NAMALWA (cell line): Measurements from ENCODE around the gene CETP.
"Not testable (repeated sequence)": the region's sequence is repeated elsewhere in the genome, so short reads cannot be mapped to it uniquely, and the experiment has no call there.

Experiments
- DNase-seq: peaks from one replicate; pipeline ENCODE4 v3.0.0-alpha.2; 2015; ENCODE audit warnings: low spot score

CETP gene

DNA sequence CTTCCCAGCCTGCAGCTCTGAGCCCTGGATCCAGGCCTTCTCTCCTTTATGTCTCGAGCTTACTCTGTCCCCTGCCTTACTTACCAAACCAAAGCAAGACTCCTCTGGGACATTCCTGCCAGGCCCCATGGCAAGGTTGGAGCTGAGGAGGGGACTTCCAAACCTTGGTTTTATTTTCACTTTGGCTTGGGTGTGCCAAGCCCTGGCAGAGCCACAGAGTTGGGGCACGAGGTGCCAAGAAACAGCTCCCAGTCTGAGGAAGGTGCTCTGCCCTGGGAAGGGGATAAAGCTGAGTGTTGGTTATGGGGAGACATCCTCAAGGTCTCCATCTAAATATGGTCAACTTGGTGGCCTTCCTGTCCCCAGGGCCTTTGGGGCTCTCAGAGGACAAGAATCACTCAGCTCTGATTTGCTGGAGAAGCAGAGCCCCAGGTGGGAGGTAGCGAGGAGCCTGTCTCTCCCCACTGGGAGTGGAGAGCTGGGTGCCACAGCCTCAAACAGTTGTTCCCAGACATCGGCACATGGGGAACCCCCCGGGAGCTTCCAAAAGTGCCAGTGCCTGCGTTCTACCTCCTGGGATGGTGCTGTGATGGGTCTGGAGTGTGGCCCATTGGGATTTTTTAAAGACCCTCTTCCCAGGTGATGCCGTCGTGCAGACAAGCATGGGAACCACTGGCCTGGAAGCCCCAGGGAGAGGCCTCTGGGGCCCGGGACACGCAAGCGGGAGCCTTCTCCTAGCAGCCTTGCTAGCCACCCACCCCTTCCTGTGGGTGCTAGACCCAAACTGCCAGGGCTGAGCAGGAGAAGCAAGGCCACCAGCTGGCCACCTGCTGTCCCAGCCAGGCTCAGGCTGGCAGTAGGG lies 37.9 kb downstream of the CETP start:
- DNase-seq, result no peak

DNA sequence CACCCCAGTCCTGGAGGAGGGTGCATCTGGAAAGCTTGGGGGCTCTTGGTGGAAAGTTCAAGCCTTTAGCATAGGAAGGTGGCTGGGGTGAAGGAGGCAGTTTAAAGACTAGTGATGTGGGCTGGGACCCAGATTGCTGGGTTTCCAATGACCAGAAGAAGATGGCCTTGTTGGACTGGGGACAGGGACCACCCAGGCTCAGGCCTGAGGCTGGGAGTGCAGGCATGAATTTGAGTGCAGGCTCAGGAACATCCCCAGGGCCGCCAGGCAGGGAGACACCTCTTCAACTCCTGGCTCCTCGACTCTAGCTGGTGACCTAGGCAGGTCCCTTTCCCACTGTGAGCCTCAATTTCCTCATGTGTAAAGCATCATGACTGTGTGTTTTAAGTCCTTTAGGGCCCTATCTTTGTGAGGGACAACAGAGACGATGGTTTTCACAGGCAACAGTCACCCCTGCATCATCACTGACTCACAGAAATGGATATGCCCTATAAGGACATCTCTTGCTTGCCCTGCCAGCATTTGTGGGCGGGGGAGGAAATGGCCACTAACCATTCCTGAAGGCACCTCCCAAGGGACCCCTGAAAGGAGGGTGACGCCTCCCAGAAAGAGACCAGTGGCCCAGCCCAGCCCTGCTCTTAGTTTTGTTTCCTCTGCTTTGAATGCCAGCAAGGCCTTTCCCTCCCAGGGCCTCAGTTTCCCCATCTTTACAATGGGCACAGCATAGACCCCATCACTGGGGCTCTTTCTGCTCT lies 38.7 kb downstream of the CETP start:
- DNase-seq, result no peak

DNA sequence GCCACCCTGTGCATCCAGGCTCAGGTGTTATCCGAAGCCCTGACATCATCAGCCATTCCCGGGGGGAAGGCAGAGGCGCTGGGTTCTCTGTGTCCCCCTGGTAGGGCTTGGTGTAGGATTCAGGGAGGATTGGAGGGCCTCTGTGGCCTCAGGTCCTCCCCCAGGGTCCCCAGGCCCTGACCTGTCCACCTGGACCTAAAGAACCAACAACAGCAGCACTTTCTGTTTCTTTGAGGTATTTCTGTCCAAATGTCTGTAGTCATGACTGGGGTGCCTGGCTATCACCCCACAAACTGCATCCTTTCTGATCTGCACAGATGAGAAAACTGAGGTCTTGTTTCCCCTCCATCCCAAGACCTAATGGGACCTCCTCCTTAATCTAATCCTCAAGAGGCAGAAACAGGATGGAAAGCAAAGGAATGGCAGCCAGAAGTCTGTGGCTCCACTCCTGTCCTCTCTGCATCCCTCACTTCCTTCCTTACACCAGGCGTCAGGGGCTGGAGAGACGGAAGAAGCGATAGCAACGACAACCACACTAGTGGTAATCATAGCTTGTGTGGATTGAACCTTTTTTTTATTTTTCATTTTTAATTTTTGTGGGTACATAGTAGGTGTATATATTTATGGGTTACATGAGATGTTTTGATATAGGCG lies 39.4 kb downstream of the CETP start:
- DNase-seq, result no peak

DNA sequence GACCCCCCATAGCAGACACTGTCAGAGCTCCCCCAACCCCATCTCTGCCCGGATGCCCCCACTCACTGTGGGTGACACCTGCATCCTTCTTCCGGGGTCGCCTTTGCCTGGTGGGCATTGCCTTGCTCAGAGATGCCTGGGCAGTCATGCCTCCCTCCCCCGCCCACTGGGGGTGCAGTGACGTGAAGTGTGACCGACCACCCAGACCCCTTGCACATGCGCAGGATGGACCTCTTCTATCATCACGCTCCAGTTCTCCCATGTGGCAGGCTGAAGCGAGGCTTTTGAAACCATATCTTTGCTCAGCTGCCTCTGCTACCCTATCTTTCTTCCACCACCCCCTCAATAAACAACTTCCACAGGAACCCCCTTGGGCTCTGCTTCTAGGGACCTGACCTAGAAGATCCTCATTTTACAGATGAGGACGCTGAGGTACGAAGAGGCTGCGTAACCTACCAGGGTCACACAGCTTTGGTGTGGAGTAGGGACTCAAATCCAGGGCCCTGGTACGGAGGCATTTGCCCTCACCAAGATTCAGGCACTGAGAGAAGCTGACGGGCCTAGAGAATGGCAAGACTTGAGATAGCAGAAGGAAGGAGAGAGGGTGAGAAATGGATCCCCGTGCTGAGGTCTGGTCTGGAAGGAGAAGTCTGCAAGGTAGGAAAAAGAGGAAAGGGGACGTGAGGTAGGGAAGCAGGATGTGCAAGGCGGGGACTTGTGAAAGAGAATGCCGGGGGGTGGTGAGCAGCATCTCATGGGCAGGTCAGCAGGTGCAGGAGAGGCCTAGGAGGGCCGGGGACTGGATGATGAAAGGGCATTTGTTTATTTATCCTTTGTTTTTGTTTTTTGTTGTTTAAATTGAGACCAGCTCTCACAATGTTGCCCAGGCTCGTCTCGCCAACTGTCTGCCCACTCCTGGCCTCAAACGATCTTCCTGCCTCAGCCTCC lies 42.0 kb downstream of the CETP start:
- DNase-seq, result peak; percentile 69

DNA sequence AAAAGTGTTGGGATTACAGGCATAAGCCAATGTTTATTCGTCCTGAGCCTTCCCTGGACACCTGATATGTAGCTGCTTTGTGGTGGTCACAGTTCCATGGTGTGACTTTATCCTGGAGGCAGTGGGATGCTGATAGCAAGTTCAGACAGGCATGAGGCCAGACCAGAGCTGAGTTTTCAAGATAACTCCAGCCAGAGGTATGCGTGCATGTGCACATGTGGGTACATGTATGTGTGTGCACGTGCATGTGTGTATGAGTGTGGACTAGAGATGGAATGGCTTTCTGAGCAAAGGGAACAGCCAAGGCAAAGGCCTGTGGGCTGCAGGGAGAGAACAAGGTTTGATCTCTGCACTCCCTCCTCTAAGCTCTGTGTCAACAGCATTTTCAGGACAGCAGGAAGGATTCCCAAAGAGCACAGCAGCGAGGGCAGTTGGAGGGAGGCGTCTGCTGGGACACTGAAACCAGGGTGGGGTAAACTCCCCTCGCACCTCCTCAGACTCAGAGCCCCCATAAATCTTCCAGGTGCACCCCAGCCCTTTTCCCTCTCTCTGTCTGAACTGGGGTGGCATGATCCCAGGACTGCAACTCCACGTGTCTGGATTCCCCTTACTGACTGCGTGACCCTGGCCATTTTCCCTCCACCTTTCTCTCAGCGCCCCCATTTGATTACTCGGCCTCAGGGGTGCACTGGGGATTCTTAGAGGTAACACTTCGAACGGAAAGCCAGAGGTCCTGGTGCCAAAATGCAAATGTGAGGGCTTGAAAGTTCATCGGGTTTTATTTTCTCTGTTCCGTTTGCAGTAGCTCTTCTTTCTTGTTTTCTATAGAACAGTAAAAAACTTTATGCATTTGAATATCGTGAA lies 42.9 kb downstream of the CETP start:
- no peak for DNase-seq

DNA sequence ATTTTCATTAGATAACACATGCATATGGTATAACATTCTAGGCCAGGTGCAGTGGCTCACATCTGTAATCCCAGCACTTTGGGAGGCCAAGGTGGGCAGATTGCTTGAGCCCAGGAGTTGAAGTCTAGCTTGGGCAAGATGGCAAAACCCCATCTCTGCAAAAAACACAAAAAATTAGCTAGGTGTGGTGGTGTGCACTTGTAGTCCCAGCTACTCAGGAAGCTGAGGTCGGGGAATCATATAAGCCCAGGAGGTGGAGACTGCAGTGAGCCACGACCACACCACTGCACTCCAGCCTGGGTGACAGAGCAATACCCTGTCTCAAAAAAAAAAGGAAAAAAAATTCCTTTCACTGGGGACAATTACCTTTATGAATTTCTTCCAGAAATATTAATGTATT lies 43.8 kb downstream of the CETP start:
- not testable (repeated sequence) for DNase-seq

DNA sequence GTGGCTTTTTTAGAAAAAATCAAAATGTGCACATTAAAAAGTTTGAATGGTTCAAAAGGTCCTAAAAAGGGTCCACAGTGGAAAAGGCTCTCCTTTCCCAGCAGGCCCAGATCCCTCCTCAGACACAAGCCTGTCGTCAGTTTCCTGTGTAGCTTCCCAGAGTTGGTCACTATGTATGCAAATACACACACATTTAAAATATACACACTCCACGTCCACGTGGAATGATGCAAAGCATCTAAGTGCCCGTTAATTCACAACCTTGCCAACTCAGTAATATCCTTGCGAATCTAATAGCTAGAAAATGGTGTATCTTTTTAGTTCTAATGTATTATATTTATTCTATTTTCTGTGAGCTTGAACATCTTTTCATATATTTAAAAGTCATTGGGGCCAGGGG lies 45.3 kb downstream of the CETP start:
- no peak for DNase-seq

DNA sequence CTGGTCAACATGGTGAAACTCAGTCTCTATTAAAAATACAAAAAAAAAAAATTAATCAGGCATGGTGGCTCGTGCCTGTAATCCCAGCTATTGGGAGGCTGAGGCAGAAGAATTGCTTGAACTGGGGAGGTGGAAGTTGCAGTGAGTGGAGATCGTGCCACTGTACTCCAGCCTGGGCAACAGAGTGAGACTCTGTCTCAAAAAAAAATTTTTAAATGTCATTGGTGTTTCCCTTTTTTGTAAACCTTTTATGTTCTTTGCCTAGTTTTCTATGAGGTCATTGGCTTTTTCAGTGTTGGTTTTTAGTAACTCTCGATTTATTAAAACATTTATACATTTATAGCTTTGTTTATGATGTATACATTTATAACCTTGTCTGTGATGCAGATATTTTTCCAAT lies 45.8 kb downstream of the CETP start:
- no peak for DNase-seq

DNA sequence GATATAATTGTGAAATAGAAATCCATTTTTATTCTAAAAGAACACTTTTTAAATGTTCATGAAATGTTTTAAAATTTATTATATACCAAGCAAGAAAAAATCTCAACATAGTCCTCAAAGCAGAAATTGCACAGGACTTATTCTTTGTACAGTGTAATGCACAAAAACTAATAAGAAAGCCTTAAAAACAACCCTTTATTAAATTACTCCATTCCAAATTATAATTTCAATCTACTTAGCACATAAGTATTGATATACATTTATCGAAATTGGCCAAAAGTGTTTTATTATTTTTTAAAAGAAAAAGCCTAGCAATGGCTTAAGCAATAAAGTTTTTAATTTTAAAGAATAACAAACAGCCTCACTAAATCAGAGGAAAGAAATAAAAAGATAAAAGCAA lies 46.7 kb downstream of the CETP start:
- DNase-seq, result no peak

DNA sequence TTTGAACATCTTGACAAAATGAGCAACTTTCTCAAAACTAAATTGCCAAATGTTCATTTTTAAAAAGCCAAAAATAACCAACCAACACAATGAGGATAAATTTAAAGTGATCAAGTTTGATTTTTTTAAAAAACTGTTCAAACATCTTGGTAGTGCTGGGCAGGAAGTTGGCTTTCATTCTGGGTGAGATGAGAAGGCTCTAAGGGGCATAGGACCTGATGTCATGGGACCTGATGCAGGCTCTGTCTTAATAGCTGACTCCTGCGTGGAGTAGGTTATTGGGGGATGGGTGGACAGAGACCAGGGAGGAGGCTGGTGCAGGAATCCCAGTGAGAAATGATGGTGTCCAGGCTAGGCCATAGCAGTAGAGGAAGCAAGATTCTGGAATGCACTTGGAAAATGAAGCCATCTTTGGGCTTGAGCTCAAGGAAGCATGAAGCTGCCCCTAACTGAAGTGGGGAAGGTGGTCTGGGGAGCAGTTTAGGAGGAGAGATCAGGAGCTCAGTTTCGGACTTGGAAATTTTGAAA lies 48.0 kb downstream of the CETP start:
- no peak for DNase-seq

DNA sequence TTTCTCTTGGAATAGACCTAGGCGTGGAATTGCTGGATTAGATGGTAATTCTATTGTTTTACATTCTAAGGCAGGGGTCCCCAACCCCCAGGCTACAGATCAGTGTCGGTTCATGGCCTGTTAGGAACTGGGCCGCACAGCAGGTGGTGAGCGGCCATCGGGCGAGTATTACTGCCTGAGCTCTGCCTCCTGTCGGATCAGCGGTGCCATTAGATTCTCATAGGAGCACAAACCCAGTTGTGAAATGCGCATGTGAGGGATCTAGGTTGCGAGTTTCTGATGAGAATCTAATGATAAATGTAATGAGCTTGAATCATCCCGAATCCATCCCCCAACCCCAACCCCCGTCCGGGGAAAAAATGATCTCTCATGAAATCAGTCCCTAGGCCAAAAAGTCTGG lies 50.6 kb downstream of the CETP start:
- DNase-seq, result no peak

DNA sequence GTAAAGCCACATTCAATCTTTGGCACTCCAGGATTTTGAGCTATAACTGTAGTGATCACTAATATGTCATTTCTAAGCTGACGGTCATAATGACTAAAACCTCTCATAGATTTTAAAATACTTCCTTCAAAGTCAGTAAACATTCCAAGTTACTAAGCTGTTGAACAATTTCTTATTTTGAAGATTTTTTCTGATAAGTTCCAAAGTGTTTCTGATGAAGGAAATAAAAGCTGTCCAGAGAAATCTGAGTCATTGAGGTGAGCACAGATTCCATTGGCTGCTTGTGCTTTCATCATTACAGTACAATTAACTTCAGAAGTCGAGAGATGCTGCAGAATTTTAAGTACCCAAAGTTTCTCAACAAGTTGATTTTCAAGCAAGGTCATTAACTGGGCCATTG lies 51.5 kb downstream of the CETP start:
- no peak for DNase-seq

DNA sequence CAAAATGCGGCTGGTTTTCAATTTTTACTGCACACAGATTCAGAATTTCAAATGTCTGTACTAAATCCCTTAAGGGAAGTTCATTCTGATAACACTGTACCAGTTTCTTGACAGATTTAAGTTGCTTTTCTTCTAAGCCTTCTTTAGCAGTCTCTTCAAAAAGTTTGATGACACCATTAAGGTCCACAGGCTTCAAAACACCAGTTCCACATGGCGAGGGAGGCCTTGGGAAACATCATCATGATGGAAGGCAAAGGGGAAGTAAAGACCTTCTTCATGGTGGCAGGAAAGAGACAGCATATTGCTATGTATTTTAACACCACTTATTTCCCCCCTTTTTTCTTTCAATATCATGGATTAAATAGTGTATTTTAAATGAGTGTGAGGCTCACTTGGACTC lies 52.2 kb downstream of the CETP start:
- DNase-seq, result no peak

DNA sequence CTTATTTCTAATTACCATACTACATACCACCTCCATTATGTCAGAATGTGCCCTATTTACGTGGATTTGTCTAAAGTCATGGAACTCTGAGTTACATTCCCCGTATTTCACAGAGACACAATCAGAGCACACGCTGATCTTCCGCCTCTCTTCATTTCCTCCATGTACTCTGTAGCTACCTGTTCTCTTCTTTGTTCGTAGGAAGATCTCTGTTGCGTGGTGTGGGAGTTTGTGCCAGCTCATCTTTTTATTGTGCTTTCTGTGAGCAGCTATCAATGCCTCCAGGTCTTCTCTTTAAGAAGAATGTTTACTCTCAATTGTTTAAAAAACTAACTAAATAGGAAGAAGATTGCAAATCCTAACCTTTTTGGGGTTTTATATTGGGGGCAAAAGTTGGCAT lies 54.6 kb downstream of the CETP start:
- no peak for DNase-seq

DNA sequence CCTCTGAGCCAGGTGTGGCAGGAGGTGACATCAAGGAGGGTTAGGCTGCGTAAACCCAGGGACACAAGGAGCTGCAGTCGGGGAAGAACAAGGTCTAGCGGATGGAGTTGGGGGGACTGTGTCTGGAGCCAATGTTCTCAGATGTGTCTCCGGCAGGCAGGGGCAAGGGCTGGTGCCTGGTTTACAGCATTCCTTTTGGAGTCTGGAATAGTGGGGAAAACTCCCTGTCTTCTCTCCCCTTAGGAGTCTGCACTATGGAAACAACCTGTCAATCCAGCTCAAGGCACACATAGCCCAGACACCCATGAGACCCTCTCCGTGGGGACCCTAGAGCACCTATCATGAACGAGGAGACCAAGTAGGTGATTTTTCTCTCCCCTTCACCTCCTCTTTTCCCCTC lies 55.1 kb downstream of the CETP start:
- DNase-seq, result no peak

DNA sequence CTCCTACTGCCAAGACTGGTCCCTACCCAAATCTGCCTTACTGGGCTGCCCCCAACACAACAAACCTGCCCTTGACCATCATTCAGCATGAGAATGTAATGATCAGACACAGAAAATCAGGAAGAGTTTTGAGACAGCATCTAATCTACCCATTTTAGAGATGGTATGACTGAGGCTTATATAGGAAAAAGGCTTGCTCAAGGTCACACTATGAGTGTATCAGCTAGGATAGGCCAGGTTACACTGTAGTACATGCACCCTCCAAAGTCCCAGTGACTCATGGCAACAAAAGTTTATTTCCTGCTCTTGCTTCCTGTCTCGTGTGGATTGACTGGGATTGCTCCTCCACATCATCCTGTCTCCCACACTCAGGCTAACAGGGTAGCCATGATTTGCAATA lies 55.5 kb downstream of the CETP start:
- DNase-seq, result no peak

DNA sequence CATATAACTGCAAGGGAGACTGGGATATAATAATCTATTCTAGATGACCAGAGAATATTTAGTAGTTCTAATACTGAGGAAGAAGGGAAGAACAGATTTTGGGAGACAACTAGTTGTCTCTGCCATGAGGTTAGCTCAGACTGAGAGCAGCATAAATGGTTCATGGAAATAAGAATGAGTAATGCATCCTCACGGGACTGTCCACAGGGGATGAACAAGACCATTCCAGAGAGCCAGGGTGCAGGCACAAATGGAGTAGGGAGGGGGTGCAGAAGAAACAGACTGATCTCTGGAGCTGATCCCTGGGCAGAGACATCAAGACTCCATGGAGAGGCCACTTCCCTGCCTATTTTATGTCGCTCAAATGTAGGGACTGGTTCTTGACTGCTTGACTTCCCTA lies 58.0 kb downstream of the CETP start:
- DNase-seq, result no peak

DNA sequence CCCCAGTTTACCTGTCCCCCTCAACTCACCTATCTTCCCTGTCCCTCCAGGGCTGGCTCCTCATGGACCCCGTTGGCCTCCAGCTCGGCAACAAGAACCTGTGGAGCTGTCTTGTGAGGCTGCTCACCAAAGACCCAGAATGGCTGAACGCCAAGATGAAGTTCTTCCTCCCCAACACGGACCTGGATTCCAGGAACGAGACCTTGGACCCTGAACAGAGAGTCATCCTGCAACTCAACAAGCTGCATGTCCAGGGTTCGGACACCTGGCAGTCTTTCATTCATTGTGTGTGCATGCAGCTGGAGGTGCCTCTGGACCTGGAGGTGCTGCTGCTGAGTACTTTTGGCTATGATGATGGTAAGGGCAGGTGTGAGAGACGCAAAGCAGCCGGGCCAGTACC lies 58.9 kb downstream of the CETP start:
- no peak for DNase-seq

DNA sequence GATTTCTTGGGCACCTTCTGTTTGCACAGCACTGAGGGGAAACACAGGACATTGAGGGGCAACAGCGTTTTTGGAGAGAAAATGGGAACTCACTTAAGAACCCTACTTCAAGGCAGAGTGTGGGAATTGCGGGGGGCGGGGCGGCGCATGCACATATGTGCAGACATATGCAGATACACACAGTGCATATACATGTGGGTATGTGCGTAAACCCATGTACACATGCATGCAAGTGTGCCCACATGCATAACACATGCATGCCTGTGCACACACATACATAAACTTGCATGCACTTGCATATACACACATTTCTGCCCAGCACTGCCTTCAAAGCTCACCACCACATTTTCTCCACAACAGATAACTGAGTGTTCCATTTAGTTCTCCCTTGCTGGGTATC lies 60.0 kb downstream of the CETP start:
- DNase-seq, result no peak

DNA sequence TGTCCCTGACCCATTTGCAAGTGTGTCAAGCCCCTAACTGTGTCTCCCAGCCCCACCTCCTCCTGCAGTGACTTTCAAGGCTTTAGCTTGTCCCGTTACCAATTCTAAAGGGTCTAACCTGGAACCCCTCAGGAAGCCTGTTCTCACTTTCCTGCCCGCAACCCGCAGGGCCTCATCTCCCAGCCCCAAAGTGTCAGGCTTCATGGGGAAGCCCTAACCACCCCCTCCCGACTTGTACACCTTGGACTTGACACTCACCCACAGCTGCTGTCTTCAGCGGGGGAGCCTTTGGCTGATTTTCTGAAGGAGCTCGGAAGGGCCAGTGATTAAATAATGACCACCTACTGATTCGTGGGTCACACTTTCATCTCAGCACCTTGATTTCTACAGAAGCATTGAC lies 60.7 kb downstream of the CETP start:
- DNase-seq, result no peak
